ENCODE measurements around the gene ADAM12.
"Not testable (repeated sequence)": the region's sequence is repeated elsewhere in the genome, so short reads cannot be mapped to it uniquely, and the experiment has no call there.

ADAM12 gene

DNA sequence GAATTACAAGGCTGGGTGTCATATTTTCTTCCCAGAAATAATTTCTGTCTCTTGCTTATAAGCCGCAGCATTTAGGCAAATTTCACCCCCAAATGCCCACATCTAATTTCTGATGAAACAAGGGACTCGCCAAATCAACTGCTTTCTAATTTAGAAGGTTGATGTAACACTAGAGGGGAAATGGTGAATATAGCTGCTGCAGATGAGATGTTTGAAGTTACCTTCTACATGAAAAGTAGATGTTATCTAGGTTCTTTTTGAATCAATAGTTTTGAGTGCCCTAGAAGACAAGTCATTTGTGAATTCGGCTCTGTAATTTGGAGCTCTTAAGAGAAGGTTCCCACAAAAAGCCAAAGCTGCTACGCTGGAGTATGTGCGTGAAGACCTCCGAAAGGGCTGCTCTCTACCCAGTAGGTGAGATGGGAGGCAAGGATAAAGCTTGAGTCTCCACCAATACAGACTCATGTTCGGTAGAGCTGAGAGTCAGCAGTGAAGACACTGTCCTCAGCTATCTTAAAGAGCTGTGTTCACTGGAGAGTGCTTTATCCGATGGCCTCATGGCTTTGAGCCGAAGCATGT, 392.5 kb downstream of the ADAM12 start:
- DNase-seq, result no peak

DNA sequence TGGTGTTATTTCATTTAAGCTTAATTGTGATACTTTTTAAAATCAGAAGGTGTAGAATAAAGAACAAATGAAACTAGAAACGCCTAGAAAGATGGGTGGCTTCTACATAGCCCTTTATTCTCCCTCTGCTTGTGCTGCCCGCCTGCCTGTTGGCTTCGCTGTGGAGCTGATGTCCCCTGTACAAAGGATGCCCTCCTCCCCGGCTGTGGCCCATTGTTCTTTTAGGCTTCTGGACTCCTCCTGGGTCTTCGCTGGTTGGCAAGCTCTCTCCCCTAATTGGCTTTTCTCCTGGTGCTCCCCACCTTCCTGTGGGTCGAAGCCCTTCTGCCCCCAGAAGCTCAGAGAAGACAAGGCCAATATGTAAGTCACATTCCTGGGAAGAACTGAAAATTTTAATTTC, 393.7 kb downstream of the ADAM12 start:
- no peak for DNase-seq

DNA sequence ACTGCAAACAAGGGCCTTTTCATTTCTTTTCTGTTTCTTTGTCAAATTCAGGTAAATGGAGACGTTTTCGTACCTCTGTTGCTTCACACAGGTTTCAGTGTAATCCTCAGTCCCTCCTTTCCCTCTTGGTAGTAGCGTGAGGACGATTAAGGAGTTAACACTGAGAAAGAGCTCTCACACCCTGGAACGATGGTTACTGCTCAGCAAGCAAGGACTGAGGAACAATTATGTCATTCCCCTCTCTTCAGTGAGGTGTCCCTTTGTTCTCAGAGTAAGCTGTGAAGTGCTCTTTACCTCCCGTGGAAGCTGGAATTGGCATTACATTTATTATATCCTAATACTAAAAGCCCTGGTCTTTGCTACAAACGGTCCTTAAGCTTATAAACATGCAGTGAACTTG, 396.0 kb downstream of the ADAM12 start:
- no peak for DNase-seq

DNA sequence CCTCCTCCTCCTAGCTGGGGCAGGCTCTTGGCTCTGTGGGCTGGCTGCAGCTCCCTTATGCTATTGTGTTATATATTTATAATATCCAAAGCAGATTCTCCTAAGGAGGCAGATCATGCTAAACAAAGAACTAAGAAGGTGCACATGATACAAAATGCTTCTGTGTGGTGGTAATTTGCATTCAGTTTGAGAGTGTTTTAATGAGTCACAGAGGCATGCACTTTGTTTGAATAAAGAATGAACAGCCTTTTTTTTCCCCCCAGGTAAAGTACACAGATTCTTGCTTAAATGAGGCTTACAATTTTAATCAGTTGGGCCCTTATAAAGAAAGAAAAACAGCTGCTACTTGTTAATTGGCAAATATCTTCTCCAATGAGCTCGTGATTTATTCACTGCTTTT, 396.9 kb downstream of the ADAM12 start:
- no peak for DNase-seq

DNA sequence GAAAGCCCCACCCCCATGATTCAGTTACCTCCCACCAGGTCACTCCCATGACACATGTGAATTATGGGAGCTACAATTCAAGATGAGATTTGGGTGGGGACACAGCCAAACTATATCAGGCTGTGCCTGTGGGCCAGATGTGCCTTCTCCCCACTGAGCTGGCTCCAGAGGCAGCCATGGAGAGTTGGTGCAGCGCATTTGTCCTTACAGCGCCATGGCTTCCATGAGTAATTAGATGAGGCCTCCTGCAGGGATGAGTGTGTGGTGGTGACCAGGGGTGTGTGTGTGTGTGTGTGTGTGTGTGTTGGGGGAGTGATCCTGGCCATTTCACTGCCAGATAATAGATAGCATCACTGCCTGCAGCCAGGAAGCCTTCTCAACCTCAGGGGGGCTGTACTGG, 397.3 kb downstream of the ADAM12 start:
- no peak for DNase-seq

DNA sequence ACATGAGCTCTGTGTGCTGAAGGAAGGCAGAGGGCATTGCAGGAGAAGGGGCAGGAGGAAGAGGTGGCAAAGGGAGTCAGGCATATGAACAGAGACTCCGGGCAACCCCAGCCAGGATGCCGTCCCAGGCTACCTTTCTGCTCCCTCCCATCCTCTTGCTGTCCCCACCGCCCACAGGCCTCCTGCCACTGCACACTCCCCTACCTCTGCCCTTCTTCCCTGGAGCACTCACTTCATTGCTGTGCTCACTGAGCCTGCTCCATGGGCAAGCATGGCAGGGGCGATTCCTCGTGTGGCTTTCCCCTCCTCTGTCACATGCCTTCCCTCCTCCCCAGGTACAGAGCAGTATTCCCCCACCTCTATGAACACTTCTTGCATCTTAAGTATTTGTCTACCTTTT, 398.5 kb downstream of the ADAM12 start:
- DNase-seq, result no peak

DNA sequence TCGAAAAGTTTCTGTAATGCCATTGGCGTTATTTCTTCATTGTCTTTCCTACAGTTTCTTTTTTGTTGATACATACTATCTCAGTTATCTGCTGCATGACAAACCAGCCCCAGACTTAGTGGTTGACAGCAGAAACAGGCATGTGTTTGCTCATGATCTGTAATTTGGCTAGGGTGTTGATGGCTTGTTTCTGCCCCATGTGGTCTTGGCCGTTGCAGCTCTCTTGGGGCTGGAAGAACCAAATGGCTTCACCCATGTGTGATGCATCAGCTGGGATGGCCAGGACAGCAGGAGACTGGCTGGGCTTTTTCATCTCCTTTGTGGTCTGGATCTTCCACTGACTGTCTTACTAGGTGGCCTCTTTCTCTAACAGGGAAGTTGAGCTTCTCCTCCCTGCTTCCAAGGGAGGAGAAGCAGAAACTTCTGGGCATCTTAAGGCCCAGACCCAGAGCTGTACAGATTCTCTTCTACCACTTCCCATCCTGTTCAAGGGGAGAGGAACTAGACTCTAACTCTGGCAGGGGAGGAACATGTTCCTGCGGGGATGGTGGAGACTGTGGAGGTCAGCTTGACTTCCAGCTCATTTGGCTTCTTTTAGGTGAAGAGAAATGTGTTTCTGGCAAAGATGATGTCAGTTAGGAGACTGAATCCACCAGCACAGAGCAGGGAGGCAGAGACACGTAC, 402.6 kb downstream of the ADAM12 start:
- DNase-seq, result no peak

DNA sequence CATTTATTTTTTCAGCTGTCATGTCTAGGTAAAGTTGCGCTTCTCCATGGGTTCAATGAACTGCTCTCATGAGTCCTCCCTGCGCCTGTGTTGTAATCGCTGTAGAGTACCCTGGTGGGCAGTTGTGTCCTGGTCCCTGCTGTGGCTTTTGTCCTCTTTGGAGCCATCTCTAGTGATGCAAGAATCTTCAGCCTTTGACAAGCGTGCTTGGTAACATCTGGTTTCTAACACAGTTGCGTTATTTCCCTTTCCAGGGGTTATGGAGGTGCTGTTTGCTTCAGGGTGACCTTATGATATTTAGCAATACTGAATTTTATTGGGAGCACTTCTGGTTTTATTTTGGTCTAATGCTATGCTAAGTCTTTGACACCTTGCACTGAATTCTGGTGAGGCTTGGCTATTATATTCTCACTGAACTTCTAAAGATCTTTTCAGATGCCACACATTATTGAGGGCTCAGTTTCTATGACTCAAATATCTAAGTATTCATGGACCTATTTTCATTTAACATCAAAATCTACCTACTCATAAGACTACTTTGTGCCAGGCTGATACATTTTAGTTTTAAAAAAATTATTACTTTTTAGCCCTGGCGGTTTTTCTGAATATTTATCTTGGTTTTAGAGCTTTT, 403.3 kb downstream of the ADAM12 start:
- no peak for DNase-seq

DNA sequence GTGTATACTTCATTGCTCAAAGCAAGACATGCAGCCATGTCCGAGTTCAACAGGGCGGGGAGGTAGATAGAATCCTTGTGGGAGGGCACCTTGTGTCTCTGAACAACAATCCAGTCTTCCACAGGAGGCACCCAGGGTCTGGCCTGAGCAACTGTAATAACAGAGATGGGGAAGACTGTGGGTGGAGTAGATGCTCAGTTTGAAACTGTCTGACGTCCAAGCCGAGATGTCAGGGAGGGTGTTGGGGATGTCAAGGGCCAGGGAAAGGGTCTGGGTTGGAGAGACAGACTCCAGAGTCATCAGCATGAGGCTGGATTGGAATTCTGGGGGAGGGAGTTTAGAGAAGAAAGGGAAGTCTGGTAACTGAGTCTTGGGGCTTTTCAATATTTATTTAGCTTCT, 403.9 kb downstream of the ADAM12 start:
- DNase-seq, result no peak

DNA sequence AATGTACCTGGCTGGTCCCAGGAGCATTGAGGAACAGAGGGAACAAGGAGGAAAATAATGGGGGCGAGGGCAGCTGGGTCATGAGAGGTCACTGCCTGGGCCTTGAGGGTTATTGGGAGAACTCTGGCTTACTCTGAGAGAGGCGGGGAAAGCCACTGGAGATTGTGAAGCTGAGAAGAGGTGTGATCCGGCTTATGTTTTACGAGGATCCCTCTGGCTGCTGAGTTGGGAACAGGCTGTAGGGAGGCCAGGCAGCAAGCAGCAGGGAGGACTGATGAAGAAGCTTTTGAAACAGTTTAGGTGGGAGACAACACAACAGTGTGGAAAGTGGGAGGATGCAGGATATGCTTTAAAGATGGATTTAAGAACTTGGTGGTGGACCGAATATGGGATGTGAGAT, 404.6 kb downstream of the ADAM12 start:
- no peak for DNase-seq

DNA sequence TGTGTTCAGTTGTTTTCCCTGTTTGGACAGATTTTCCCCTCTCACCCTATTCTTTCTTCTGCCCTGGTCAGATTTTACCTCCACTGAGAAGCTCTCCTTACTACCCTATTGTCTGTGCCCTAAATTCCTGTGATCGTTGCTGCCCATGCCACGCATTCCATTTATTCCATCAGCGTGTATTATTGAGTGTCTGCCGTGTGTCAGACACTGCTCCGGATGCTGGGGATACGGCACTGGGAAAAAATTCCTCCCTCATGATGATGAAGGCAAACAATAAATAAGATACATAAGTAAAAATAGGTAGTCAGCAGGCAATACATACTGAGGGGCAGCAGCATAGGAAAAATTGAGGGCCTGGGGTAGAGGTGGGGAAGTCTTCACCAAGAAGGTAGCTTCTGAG, 405.1 kb downstream of the ADAM12 start:
- DNase-seq, result no peak

DNA sequence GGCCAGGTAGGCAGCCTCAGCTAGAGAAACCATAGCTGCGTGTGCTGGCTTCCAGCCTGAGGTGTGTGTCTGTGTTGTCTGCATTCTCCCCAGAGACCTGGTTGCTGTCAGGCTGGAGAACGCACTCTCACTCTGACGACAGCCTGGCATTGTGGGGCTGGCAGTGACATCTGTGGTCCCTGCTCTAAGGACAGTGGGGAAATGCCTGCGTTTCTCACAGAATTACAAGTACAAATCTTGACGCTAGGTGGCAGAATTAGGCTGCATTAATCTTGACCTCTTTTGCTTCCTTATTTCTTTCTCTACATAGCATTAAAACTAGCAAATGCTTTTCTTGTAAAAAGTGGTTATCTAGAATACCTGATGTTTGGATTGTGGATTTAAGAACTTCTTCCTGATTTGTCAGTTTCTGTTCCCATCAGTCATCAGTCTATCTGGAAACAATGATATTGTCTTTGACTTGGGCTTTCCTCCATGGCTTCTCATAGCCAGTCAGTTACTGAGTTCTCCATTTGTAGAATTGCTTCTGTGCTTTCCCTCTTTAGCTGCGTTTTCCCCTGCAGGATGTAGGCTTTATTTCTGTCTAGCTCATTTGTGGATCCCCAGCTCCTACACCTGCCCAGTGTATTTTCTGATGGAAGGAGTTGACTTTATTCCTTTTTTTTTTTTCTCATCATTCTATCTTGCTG, 405.9 kb downstream of the ADAM12 start:
- peak; percentile 60 for DNase-seq

DNA sequence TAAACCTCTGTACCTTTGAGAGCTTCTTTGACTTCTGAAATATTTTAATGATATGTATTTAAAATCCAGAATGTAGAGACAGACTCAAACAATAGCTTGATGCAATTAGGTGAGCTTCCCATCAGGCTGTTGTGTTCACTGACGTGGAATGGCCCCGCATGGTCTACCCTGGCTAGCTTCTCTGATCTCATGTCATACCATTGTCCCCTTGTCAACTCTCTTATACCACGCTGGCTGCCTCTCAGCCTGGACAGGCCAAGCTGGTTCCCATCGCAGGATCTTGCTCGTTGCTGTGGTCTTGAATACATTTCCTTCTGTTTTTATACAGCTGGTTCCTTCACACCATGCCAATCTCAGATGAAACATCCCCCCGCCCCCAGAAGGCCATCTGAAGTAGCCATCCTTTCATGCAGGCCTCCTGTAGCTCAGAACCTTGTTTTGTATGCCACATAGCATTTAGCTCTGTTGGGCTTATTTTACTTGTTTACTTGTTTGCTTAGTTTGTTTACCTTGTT, 407.7 kb downstream of the ADAM12 start:
- no peak for DNase-seq

DNA sequence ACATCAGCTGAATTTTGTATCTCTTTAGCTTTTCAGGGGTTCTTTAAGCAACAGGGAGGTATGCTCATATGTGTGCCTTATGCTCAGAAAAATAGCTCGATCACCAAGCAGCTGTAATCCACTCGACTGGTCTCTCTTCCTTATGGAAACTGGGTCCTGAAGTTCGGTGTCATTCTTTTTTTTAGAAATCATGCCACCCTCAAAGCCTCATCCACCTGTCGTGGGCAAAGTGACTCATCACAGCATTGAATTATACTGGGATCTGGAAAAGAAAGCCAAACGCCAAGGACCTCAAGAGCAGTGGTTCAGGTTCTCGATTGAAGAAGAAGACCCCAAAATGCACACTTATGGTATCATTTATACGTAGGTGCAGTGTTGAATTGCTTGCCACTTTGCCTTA, 408.3 kb downstream of the ADAM12 start:
- DNase-seq, result no peak

DNA sequence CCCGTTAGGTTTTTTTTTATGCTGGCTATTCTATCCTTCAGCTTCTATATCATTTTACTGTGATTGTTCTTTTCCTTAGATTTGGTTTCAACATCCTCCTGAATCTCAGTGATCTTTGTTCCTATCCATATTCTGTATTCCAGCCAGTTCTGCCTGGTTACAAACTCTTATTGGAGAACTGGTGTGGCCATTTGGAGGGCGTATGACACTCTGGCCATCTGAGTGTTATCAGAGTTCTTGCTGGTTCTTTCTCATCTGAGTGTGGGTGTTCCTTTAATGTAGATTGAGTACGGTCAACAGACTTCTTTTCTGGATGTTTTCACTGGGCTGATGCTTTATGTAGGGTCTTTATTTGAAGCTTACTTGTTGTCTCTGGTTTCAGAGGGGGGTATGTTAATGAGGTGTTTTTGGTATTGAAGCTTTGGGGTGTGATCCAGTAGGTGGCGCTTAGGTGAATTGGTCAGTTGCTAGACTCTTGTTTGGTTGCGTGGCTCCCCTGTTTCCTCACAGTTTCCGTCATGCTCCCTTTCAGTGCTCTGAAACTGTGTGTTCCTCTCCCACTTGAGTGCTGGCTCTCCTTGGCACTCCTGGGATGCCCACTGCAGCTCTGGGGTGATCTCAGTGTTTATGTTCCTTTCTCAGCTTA, 411.2 kb downstream of the ADAM12 start:
- DNase-seq, result no peak

DNA sequence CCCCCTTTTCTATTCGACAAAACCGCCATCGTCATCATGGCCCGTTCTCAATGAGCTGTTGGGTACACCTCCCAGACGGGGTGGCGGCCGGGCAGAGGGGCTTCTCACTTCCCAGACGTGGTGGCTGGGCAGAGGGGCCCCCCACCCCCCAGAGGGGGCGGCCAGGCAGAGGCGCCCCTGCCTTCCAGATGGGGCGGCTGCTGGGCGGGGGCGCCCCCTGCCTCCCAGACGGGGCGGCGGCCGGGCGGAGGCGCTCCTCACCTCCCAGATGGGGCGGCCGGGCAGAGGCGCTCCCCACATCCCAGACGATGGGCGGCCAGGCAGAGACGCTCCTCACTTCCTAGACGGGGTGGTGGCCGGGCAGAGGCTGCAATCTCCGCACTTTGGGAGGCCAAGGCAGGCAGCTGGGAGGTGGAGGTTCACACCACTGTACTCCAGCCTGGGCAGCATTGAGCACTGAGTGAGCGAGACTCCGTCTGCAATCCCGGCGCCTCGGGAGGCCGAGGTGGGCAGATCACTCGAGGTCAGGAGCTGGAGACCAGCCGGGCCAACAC, 418.1 kb downstream of the ADAM12 start:
- not testable (repeated sequence) for DNase-seq

DNA sequence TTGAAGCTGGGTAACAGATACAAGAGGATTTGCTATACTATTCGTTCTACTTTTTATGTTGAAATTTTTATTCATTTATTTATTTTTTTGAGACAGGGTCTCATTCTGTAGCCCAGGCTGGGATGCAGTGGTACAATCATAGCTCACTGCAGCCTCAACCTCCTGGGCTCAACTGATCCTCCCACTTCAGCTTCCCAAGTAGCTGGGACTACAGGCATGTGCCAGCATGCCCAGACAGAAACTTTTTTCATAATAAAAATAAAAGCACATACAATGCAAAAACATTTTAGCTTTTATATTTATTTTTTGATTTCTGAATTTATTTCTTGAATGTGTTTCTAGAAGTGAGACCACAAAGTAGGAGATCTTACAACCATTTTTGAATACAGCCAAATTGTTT, 420.7 kb downstream of the ADAM12 start:
- no peak for DNase-seq

DNA sequence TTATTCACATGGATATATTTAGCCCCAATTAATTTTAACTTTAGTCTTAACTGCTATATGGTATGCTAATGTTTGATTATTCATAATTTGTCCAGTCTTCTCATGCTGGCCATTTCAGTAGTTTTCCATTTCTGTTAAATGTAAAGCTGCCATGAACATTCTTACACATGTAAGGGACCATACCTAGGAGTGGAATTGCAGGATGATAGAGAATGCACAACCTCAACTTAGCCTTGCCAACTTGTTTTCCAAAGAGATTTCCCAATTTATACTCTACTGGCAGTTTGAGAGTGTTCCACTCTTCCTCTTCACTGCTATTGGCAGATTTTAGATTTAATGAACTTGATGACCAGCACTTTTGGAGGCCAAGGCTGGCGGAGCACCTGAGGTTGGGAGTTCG, 423.7 kb downstream of the ADAM12 start:
- no peak for DNase-seq

All from right forelimb (tissue), 1 donor.